MM.1S (cell line): ENCODE data around the gene SEPTIN1.

ENCODE experiments used
- DNase-seq: peaks from one replicate; pipeline ENCODE4 v3.0.0-alpha.2; 2015
- H2AFZ ChIP-seq: fragments of 300-600 bp; sonication (generic); 2 replicates; pipeline ENCODE4 v1.6.0; 2016; ENCODE audit warnings: antibody characterized with exemption, low read length
- H3F3A ChIP-seq: fragments of 300-600 bp; sonication (generic); 2 replicates; pipeline ENCODE4 v1.6.1; 2016; ENCODE audit warnings: mild to moderate bottlenecking, antibody characterized with exemption, low read length, moderate library complexity, mixed read lengths; ENCODE audit not compliant: insufficient read depth
- H3K27ac ChIP-seq: fragments of 300-600 bp; sonication (generic); 2 replicates; pipeline ENCODE4 v1.5.1; 2016; ENCODE audit warnings: mild to moderate bottlenecking, low read length
- H3K27me3 ChIP-seq: fragments of 300-600 bp; sonication (generic); replicated peaks from 2 replicates; pipeline ENCODE4 v1.6.0; 2016; ENCODE audit warnings: low read length; ENCODE audit not compliant: insufficient read depth
- H3K36me3 ChIP-seq: fragments of 300-600 bp; sonication (generic); replicated peaks from 2 replicates; pipeline ENCODE4 v1.6.1; 2016; ENCODE audit warnings: mild to moderate bottlenecking, low read length, mixed read lengths; ENCODE audit not compliant: insufficient read depth
- H3K4me1 ChIP-seq: fragments of 300-600 bp; sonication (generic); 2 replicates; pipeline ENCODE4 v1.6.1; 2016; ENCODE audit warnings: low read length, mixed read lengths
- H3K4me2 ChIP-seq: fragments of 300-600 bp; sonication (generic); 2 replicates; pipeline ENCODE4 v1.6.0; 2016; ENCODE audit warnings: low read depth, low read length
- H3K4me3 ChIP-seq: fragments of 300-600 bp; sonication (generic); 2 replicates; pipeline ENCODE4 v1.5.1; 2016; ENCODE audit warnings: low read length, mixed read lengths
- H3K79me2 ChIP-seq: fragments of 300-600 bp; sonication (generic); 2 replicates; pipeline ENCODE4 v1.6.1; 2016; ENCODE audit warnings: mixed run types, low read length, mixed read lengths
- H3K9ac ChIP-seq: fragments of 300-600 bp; sonication (generic); 2 replicates; pipeline ENCODE4 v1.6.1; 2016; ENCODE audit warnings: low read length, mixed read lengths
- H3K9me2 ChIP-seq: fragments of 300-600 bp; sonication (generic); replicated peaks from 2 replicates; pipeline ENCODE4 v1.6.1; 2016; ENCODE audit warnings: mild to moderate bottlenecking, low read length, mixed read lengths; ENCODE audit not compliant: insufficient read depth
- H3K9me3 ChIP-seq: fragments of 300-600 bp; sonication (generic); replicated peaks from 2 replicates; pipeline ENCODE4 v1.6.1; 2016; ENCODE audit warnings: mild to moderate bottlenecking, low read length, mixed read lengths; ENCODE audit not compliant: insufficient read depth
- H4K20me1 ChIP-seq: fragments of 300-600 bp; sonication (generic); 2 replicates; pipeline ENCODE4 v1.6.1; 2016; ENCODE audit warnings: mild to moderate bottlenecking, low read length, moderate library complexity, mixed read lengths; ENCODE audit not compliant: insufficient read depth
- CTCF ChIP-seq: fragments of 300-600 bp; sonication (generic); IDR thresholded peaks from 2 replicates; pipeline ENCODE4 v1.5.1; 2016; ENCODE audit warnings: antibody characterized with exemption, low read length, mixed read lengths
- EZH2 ChIP-seq: fragments of 300-600 bp; sonication (generic); optimal IDR thresholded peaks from 2 replicates; pipeline ENCODE3; 2017; ENCODE audit warnings: low read depth, mild to moderate bottlenecking, antibody characterized with exemption, low read length, mixed read lengths
- EZH2phosphoT487 ChIP-seq: fragments of 300-600 bp; sonication (generic); IDR thresholded peaks from 2 replicates; pipeline ENCODE4 v1.6.1; 2018; ENCODE audit warnings: antibody characterized with exemption, low read length

SEPTIN1 gene

DNA sequence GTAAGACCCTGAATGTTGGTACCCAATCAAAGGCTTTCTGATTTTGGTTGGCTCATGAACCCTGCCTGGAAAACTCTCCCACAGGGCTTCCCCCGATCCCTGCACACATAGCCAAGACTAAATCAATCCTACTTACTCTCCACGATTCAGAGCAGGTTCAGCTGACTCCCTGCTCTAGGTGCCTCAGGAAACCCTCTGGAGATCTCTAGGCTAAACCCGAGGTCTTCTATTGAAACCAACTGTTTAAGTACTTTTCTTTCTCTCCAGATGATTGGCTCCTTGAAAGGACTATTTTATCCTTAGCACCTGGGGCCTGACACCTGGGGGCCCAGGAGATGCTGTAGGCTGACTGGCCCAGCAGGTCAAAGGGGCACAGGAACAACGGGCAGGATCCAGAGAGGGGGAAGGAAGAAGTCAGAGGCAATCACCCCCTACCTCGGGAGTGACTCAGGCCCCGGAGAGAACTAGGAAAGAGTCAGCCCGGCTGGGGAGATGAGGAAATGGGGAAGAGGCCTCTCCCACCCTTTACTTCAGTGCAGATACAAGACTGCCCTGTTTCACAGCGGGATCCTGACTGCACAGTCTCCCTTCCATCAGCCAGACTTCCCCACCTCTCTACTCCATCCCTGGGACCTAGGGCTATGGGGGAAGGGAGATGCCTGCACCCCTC is 14.1 kb downstream of the SEPTIN1 start:
- Histone ChIP-seq H3F3A (peaks cover 14% of the 10 kb centered on the region), H3K4me2 (peak overlapping the region; percentile 97), H3K9me2 (no peaks in the 10 kb centered on the region), H3K27ac (no peak overlapping the region), H3K27me3 (no peaks in the 10 kb centered on the region), H3K4me1 (peaks cover 18% of the 10 kb centered on the region), H2AFZ (no peak overlapping the region), H3K9me3 (no peaks in the 10 kb centered on the region), H4K20me1 (peaks cover 13% of the 10 kb centered on the region), H3K36me3 (no peaks in the 10 kb centered on the region), H3K9ac (peak overlapping the region; percentile 81; the same call in 1 of the 2 replicates), H3K79me2 (peaks cover 66% of the 10 kb centered on the region), H3K4me3 (peak overlapping the region; percentile 96)
- TF ChIP-seq EZH2 = no peak
- no peak for TF ChIP-seq EZH2phosphoT487
- TF ChIP-seq CTCF = no peak
- DNase-seq = no peak

DNA sequence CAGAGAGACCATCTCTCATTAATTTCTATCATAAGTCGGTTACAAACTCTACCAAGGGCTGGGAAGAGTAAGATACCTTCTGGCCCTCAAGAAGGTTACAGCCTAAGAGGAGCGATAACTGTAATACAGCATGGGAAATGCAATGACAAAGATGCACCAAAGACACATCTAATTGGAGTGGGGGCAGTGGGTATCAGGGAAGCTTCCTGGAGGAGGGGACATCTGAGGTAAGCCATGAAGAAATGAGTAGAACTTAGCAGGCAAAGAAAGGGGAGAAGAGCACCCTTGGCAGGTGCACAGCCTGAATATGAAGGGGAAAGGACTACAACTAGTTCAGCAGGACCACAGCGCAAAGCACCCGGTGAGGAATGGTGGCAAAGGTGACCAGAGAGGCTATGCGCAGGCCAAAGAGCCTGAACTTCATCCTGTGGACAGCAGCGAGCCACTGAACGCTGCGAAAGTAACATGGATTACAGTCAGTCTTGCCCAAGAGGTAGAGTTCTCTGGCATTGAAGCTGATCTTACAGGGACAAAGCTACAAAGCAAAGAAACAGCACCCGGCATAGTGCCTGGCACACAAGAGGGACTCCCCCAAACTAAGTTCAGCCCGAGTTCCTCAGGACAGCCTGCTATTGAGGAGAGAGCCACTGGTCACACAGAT is 14.9 kb downstream of the SEPTIN1 start:
- H3F3A ChIP-seq = peaks cover 14% of the 10 kb centered on the region
- no peak for TF ChIP-seq EZH2
- TF ChIP-seq CTCF = no peak
- no peak for TF ChIP-seq EZH2phosphoT487
- H3K27ac ChIP-seq = no peak overlapping the region
- H3K9me3 ChIP-seq = no peaks in the 10 kb centered on the region
- no peaks in the 10 kb centered on the region for H3K9me2 ChIP-seq
- H3K4me3 ChIP-seq = peak overlapping the region; percentile 96
- no peaks in the 10 kb centered on the region for H3K27me3 ChIP-seq
- peak overlapping the region; percentile 97 for H3K4me2 ChIP-seq
- H3K36me3 ChIP-seq = no peaks in the 10 kb centered on the region
- H3K4me1 ChIP-seq = peaks cover 18% of the 10 kb centered on the region
- no peak for DNase-seq
- H3K79me2 ChIP-seq = peaks cover 74% of the 10 kb centered on the region
- peaks cover 13% of the 10 kb centered on the region for H4K20me1 ChIP-seq
- peak overlapping the region; percentile 81; the same call in 1 of the 2 replicates for H3K9ac ChIP-seq
- H2AFZ ChIP-seq = no peak overlapping the region

DNA sequence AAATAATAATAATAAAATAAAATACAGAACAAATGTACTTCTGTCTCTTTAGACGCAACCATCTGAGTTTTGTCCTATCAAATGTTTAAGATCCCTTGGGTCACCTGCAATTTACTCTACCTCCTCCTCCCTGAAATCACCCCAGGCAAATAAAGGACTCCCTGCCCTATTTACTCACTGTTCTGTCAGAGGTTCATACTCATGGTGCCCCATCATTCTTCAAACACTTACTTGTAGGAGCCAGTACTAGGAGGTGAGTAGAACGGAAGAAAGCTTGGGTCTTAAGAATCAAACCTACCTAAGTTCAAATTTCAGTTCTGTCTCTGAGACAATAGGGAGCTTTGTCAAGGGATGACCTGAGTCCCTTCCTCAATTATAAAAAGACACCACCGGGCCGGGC is 15.8 kb downstream of the SEPTIN1 start:
- peaks cover 78% of the 10 kb centered on the region for H3K79me2 ChIP-seq
- H2AFZ ChIP-seq = no peak overlapping the region
- no peaks in the 10 kb centered on the region for H3K36me3 ChIP-seq
- no peak overlapping the region for H3K27ac ChIP-seq
- no peaks in the 10 kb centered on the region for H3K9me3 ChIP-seq
- no peak overlapping the region for H3K4me3 ChIP-seq
- no peak for TF ChIP-seq EZH2phosphoT487
- no peak for TF ChIP-seq CTCF
- no peak for TF ChIP-seq EZH2
- no peaks in the 10 kb centered on the region for H3K27me3 ChIP-seq
- no peak overlapping the region for H3K9ac ChIP-seq
- peaks cover 13% of the 10 kb centered on the region for H4K20me1 ChIP-seq
- DNase-seq = no peak
- H3K4me2 ChIP-seq = no peak overlapping the region
- peaks cover 14% of the 10 kb centered on the region for H3F3A ChIP-seq
- H3K4me1 ChIP-seq = peaks cover 12% of the 10 kb centered on the region
- no peaks in the 10 kb centered on the region for H3K9me2 ChIP-seq
